ENCODE data around the gene KLHL42.
"Not testable (repeated sequence)": the region's sequence is repeated elsewhere in the genome, so short reads cannot be mapped to it uniquely, and the experiment has no call there.

- TF ChIP-seq ZBTB33 (IDR thresholded peaks at IDR 0.05); TARDBP (IDR thresholded peaks at IDR 0.05; ENCODE audit: borderline replicate concordance); GABPA (IDR thresholded peaks at IDR 0.05; ENCODE audit: low read depth); EZH2 (IDR thresholded peaks at IDR 0.05; ENCODE audit: borderline replicate concordance, control insufficient read depth, low read depth, low read length); SP1 (IDR thresholded peaks at IDR 0.05; ENCODE audit: low read depth, low read length); CEBPB (IDR thresholded peaks at IDR 0.05; ENCODE audit: borderline replicate concordance in 1 of 2, low read depth in 2 of 2, low read length in 2 of 2); CTCF (IDR thresholded peaks at IDR 0.05 in 2 of 3, conservative IDR thresholded peaks at IDR 0.05 in 1 of 3; ENCODE audit: control insufficient read depth in 2 of 3, extremely low read depth in 1 of 3, insufficient read depth in 1 of 3, low read depth in 3 of 3, low read length in 3 of 3); RFX5 (IDR thresholded peaks at IDR 0.05; ENCODE audit: low read depth, low read length): not testable (repeated sequence)
Observed at GRCh38 chr12:27847293-27847692, 67.3 kb downstream of the KLHL42 start.
